ENCODE results near the gene PIK3C2G.

The PIK3C2G gene

DNA sequence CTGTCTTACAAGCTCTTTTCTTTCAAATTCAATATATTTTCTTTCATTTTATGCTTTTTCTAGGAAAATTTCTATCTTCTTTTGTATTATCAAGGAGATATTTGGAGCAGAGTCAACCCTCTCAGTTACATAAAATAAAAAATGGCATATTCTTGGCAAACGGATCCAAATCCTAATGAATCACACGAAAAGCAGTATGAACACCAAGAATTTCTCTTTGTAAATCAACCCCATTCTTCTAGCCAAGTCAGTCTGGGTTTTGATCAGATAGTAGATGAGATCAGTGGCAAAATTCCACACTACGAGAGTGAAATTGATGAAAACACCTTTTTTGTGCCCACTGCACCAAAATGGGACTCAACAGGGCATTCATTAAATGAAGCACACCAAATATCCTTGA, 20.6 kb downstream of the PIK3C2G start:
- Histone ChIP-seq H2BK12ac (ENCODE audit: low read length in 2 of 2) (no peak overlapping the region), H2AFZ (ENCODE audit: low read depth, low read length) (no peak overlapping the region), H3K4me2 (ENCODE audit: low read length, poor library complexity, severe bottlenecking) (no peak overlapping the region), H3K4ac (ENCODE audit: low read depth in 1 of 2, low read length in 2 of 2) (no peak overlapping the region), H3K27ac (ENCODE audit: low read length, poor library complexity, severe bottlenecking) (no peak overlapping the region), H3K4me3 (ENCODE audit: insufficient read depth in 1 of 2, low read depth in 1 of 2, low read length in 2 of 2) (no peak overlapping the region), H2BK5ac (ENCODE audit: low read depth, low read length, poor library complexity, severe bottlenecking) (no peak overlapping the region), H4K91ac (ENCODE audit: low read length) (no peak overlapping the region), H3K36me3 (ENCODE audit: control insufficient read depth in 1 of 2, insufficient read depth in 2 of 2, low read depth in 1 of 2, low read length in 2 of 2) (no peaks in the 10 kb centered on the region), H3K9me3 (ENCODE audit: control insufficient read depth, low read length) (no peaks in the 10 kb centered on the region), H4K8ac (ENCODE audit: low read length) (no peak overlapping the region), H2BK15ac (ENCODE audit: low read depth, poor library complexity, severe bottlenecking) (no peak overlapping the region), H2AK5ac (ENCODE audit: low read length, severe bottlenecking) (no peak overlapping the region), H3K9ac (ENCODE audit: low read length) (no peak overlapping the region), H2BK120ac (ENCODE audit: low read depth, low read length) (no peak overlapping the region), H3K14ac (ENCODE audit: low read length in 2 of 2) (no peak overlapping the region), H3K79me1 (replicated peaks; ENCODE audit: low read length, poor library complexity, severe bottlenecking) (no peaks in the 10 kb centered on the region), H3K23ac (ENCODE audit: low read length in 2 of 2) (no peak overlapping the region), H3K18ac (ENCODE audit: low read depth in 1 of 2, low read length in 2 of 2) (no peak overlapping the region), H3K4me1 (ENCODE audit: control insufficient read depth, insufficient read depth, low read depth, low read length) (no peaks in the 10 kb centered on the region), H3K27me3 (ENCODE audit: control insufficient read depth in 1 of 2, insufficient read depth in 1 of 2, low read length in 2 of 2) (no peaks in the 10 kb centered on the region)
- no peak for DNase-seq
- WGBS: 86% methylated on average over 3 of the region's 3 CpGs

DNA sequence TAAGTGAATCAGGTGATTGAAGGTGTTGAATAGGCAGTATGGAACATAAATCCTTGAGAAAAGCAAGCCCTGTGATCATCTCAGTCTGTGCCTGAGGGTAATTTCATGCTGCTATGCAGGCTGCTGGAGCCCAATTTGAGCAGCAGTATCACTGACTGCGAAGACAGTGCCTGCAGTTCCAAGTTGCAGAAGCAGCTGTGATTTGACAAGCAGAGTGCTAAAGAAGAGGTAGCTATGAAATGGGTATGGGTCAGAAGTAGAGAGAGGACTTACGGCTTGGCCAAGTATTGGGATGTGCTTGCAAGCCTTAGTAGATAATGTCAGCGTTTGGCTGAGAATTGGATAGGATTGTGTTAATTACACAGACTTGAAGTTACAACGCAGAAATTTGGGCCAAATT, 22.5 kb downstream of the PIK3C2G start:
- H3K14ac ChIP-seq (ENCODE audit: low read length in 2 of 2): no peak overlapping the region
- H2BK120ac ChIP-seq (ENCODE audit: low read depth, low read length): no peak overlapping the region
- no peak overlapping the region for H2BK5ac ChIP-seq (ENCODE audit: low read depth, low read length, poor library complexity, severe bottlenecking)
- peak overlapping the region in 1 of 2 experiments; percentile 35 for H3K4ac ChIP-seq (ENCODE audit: low read depth in 1 of 2, low read length in 2 of 2)
- no peaks in the 10 kb centered on the region for H3K27me3 ChIP-seq (ENCODE audit: control insufficient read depth in 1 of 2, insufficient read depth in 1 of 2, low read length in 2 of 2)
- no peak overlapping the region for H3K4me2 ChIP-seq (ENCODE audit: low read length, poor library complexity, severe bottlenecking)
- no peak overlapping the region for H3K9ac ChIP-seq (ENCODE audit: low read length)
- 72% methylated on average over 4 of the region's 4 CpGs for WGBS
- H2AFZ ChIP-seq (ENCODE audit: low read depth, low read length): no peak overlapping the region
- H3K4me3 ChIP-seq (ENCODE audit: insufficient read depth in 1 of 2, low read depth in 1 of 2, low read length in 2 of 2): no peak overlapping the region
- H2BK12ac ChIP-seq (ENCODE audit: low read length in 2 of 2): no peak overlapping the region
- no peaks in the 10 kb centered on the region for H3K79me1 ChIP-seq (replicated peaks; ENCODE audit: low read length, poor library complexity, severe bottlenecking)
- H3K23ac ChIP-seq (ENCODE audit: low read length in 2 of 2): no peak overlapping the region
- no peaks in the 10 kb centered on the region for H3K4me1 ChIP-seq (ENCODE audit: control insufficient read depth, insufficient read depth, low read depth, low read length)
- H2AK5ac ChIP-seq (ENCODE audit: low read length, severe bottlenecking): no peak overlapping the region
- no peaks in the 10 kb centered on the region for H3K36me3 ChIP-seq (ENCODE audit: control insufficient read depth in 1 of 2, insufficient read depth in 2 of 2, low read depth in 1 of 2, low read length in 2 of 2)
- H4K8ac ChIP-seq (ENCODE audit: low read length): peak overlapping the region; percentile 75
- no peak for DNase-seq
- H4K91ac ChIP-seq (ENCODE audit: low read length): peak overlapping the region; percentile 27
- no peak overlapping the region for H3K27ac ChIP-seq (ENCODE audit: low read length, poor library complexity, severe bottlenecking)
- H2BK15ac ChIP-seq (ENCODE audit: low read depth, poor library complexity, severe bottlenecking): no peak overlapping the region
- H3K9me3 ChIP-seq (ENCODE audit: control insufficient read depth, low read length): no peaks in the 10 kb centered on the region
- no peak overlapping the region for H3K18ac ChIP-seq (ENCODE audit: low read depth in 1 of 2, low read length in 2 of 2)

- Histone ChIP-seq H3K79me1 (replicated peaks; ENCODE audit: low read length, poor library complexity, severe bottlenecking) (no peaks in the 10 kb centered on the region), H3K4ac (ENCODE audit: low read depth in 1 of 2, low read length in 2 of 2) (no peak overlapping the region), H3K36me3 (ENCODE audit: control insufficient read depth in 1 of 2, insufficient read depth in 2 of 2, low read depth in 1 of 2, low read length in 2 of 2) (no peaks in the 10 kb centered on the region), H2BK12ac (ENCODE audit: low read length in 2 of 2) (no peak overlapping the region), H3K27ac (ENCODE audit: low read length, poor library complexity, severe bottlenecking) (no peak overlapping the region), H4K91ac (ENCODE audit: low read length) (no peak overlapping the region), H2BK120ac (ENCODE audit: low read depth, low read length) (no peak overlapping the region), H3K4me2 (ENCODE audit: low read length, poor library complexity, severe bottlenecking) (no peak overlapping the region), H3K18ac (ENCODE audit: low read depth in 1 of 2, low read length in 2 of 2) (no peak overlapping the region), H2AFZ (ENCODE audit: low read depth, low read length) (no peak overlapping the region), H2BK15ac (ENCODE audit: low read depth, poor library complexity, severe bottlenecking) (no peak overlapping the region), H3K14ac (ENCODE audit: low read length in 2 of 2) (no peak overlapping the region), H3K23ac (ENCODE audit: low read length in 2 of 2) (no peak overlapping the region), H2AK5ac (ENCODE audit: low read length, severe bottlenecking) (no peak overlapping the region), H3K9me3 (ENCODE audit: control insufficient read depth, low read length) (no peaks in the 10 kb centered on the region), H4K8ac (ENCODE audit: low read length) (no peak overlapping the region), H2BK5ac (ENCODE audit: low read depth, low read length, poor library complexity, severe bottlenecking) (no peak overlapping the region), H3K9ac (ENCODE audit: low read length) (no peak overlapping the region), H3K4me1 (ENCODE audit: control insufficient read depth, insufficient read depth, low read depth, low read length) (no peaks in the 10 kb centered on the region), H3K27me3 (ENCODE audit: control insufficient read depth in 1 of 2, insufficient read depth in 1 of 2, low read length in 2 of 2) (no peaks in the 10 kb centered on the region), H3K4me3 (ENCODE audit: insufficient read depth in 1 of 2, low read depth in 1 of 2, low read length in 2 of 2) (no peak overlapping the region)
- 0% methylated on average over 1 of the region's 3 CpGs for WGBS
- no peak for DNase-seq
Measured at GRCh38 chr12:18284386-18284785, 23.1 kb downstream of the PIK3C2G start.

DNA sequence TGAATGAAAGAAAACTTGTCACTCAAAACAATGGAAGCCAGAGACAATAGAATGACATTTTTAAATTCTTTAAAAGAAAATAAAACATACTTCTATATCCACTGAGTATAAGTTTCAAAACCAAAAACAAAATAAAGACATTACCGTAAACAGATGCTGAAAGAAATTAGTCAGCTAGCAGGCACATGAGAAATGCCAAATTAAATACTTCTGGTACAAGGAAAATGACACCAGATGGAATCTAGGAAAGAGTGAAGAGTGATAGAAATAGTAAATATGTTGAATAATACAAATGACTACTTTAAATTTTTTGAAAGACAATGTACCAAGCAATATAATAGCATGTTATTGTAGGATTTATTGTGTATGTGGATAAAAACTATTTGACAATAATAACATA, 23.8 kb downstream of the PIK3C2G start:
- Histone ChIP-seq H2BK5ac (ENCODE audit: low read depth, low read length, poor library complexity, severe bottlenecking) (no peak overlapping the region), H3K9ac (ENCODE audit: low read length) (no peak overlapping the region), H3K9me3 (ENCODE audit: control insufficient read depth, low read length) (no peaks in the 10 kb centered on the region), H4K91ac (ENCODE audit: low read length) (no peak overlapping the region), H3K4ac (ENCODE audit: low read depth in 1 of 2, low read length in 2 of 2) (no peak overlapping the region), H3K27me3 (ENCODE audit: control insufficient read depth in 1 of 2, insufficient read depth in 1 of 2, low read length in 2 of 2) (no peaks in the 10 kb centered on the region), H3K14ac (ENCODE audit: low read length in 2 of 2) (no peak overlapping the region), H3K79me1 (replicated peaks; ENCODE audit: low read length, poor library complexity, severe bottlenecking) (no peaks in the 10 kb centered on the region), H2AFZ (ENCODE audit: low read depth, low read length) (no peak overlapping the region), H3K23ac (ENCODE audit: low read length in 2 of 2) (no peak overlapping the region), H2AK5ac (ENCODE audit: low read length, severe bottlenecking) (no peak overlapping the region), H3K4me2 (ENCODE audit: low read length, poor library complexity, severe bottlenecking) (no peak overlapping the region), H3K36me3 (ENCODE audit: control insufficient read depth in 1 of 2, insufficient read depth in 2 of 2, low read depth in 1 of 2, low read length in 2 of 2) (no peaks in the 10 kb centered on the region), H3K4me3 (ENCODE audit: insufficient read depth in 1 of 2, low read depth in 1 of 2, low read length in 2 of 2) (no peak overlapping the region), H3K27ac (ENCODE audit: low read length, poor library complexity, severe bottlenecking) (no peak overlapping the region), H4K8ac (ENCODE audit: low read length) (no peak overlapping the region), H2BK120ac (ENCODE audit: low read depth, low read length) (no peak overlapping the region), H3K18ac (ENCODE audit: low read depth in 1 of 2, low read length in 2 of 2) (no peak overlapping the region), H2BK12ac (ENCODE audit: low read length in 2 of 2) (no peak overlapping the region), H3K4me1 (ENCODE audit: control insufficient read depth, insufficient read depth, low read depth, low read length) (no peaks in the 10 kb centered on the region), H2BK15ac (ENCODE audit: low read depth, poor library complexity, severe bottlenecking) (no peak overlapping the region)
- WGBS: 50% methylated on average over 1 of the region's 1 CpG
- DNase-seq: no peak

All from mesenchymal stem cell (in vitro differentiated cells and primary cell).